GM18867 (cell line): ENCODE measurements around the gene CELF4.

Source experiments
- ATAC-seq: cut with Tn5 transposase; IDR thresholded peaks from one replicate; pipeline ENCODE4 v1.9.1; 2021; ENCODE audit warnings: mild to moderate bottlenecking, moderate library complexity; ENCODE audit not compliant: unreplicated experiment

Gene CELF4

DNA sequence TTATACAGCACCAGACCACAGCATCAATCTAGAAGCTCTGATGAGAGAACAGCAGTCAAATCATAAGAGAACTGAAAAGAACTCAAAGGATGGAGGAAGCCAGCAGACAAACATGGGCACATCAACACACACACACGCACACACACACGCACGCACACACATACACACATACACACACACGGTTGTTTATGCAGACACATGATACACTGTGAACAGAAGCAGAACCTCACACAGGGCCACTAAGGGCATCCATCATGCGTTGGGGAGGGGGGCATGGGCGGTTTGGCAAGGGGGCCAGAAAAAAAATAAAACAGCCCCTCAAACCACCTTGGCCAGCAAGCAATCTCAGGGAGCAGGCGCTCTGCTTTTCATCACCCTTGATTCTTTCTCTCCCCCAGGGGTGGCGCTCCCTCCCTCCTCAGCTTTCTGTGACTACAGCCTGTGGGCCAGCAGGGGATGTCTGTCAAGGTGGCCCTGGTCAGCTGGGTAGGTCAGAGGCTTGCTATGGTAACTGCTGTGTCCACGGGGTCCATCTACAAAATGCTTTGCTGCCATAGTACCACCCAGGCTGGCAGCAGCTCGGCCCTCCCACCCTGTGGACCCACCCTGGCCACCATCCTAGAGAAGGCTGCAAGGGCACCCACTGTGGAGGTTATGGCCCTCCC lies 318.0 kb downstream of the CELF4 start:
- no peak for ATAC-seq

DNA sequence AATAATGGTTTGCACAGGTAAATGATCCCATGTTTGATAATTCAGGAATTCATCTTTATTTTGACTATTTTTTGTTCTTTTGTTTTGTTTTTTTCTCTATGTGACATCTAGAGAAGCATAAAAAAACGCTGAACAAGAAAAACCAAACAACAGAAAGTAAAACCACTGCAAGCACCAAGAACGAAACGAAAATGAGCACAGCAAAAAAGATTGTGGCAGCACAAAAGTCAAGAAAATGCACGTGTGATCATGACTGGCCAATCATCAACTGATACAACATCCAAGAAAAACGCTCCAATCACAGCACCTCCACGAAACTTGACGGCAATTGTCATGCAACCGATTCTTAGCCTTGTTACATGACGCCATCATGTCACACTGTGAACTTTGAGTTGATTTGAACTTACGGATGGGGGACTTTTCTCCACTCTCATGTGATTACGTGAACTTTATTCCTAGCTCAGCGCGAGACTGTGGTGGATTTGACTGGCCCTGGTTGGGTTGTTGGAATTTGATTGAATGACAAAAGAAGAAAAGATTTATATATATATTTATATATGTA lies 318.7 kb downstream of the CELF4 start:
- ATAC-seq: peak; percentile 52

DNA sequence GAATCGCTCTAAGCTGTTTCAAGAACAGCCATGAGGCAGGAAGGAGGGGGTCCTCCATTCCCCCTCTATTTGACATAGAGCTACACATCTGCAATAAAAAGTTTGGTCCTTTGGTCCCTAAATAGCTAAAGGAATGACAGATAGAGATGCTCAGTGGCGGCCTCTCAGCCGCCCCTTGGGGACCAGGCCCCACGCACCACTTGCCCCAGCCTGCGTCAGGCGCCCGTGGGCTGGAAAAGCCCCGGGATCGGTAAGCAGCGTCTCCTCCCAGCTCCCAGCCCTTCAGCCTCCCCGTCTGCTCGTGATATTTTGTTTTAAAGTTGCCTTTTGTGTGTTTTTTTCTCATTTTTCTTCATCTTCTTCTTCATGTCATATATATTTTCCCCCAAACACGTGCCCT lies 321.0 kb downstream of the CELF4 start:
- no peak for ATAC-seq

- ATAC-seq: no peak
Observed at GRCh38 chr18:37243741-37244140, 321.9 kb downstream of the CELF4 start.

GRCh38 chr18:37242826-37243560 lies 322.6 kb downstream of the CELF4 start:
- ATAC-seq: no peak

- ATAC-seq: no peak
Observed at GRCh38 chr18:37242091-37242490, 323.5 kb downstream of the CELF4 start.

- ATAC-seq: no peak
Observed at GRCh38 chr18:37238282-37239108, 327.1 kb downstream of the CELF4 start.

DNA sequence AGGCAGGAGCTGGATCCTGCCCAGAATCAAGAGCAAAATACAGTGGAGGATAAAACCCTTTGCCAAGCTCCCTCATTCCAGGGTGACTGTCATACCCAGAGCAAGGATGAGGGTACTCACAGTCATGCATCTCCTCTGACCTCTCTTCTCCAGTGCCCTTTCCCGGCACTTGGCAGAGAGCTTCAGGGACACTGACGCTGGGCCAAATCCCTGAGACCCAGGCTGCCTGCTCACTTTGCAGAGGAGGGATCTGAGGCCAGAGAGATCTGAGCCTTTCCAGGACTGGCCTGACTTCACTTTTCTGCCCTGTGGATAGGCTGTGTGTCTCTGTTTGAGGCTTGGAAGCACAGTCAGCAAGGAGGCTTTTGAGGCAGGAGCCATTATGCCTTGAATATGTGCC lies 330.0 kb downstream of the CELF4 start:
- no peak for ATAC-seq

DNA sequence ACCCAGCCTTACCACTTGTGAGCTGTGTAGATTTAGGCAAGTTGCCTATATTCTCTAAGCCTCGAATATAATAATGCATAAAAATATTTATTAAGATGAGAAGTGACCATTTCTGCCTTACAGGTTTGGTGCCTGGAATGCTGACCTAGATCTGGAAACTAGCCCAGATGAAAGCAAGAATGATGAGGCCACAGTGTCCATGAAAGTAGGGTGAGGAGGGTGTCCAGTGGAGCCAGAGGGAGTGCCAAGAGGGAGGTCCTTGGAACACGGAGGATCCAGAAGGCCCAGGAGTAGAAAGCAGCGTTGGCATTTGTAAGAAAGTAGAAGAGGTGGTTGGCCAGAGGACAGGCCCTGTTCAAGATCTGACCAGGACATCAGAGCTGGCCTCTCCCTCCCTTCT lies 334.3 kb downstream of the CELF4 start:
- no peak for ATAC-seq

DNA sequence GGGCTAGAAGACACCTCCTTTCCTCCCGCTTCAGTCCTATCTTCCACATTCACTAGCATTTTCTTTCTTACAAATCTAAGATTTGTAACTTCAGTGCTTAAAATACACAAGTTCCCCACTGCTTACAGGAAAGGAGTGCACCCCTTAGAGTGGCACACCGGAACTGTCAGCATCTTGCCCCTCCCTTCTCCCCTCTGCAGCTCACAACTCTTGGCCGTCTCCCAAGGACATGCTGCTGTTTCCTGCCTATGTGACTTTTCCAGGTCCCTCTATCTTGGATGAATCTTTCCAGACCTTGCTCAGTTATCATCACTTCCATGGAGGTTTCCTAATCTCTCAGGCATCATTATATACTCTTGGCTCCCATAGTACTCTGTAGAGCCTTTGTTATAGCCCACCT lies 334.8 kb downstream of the CELF4 start:
- no peak for ATAC-seq

DNA sequence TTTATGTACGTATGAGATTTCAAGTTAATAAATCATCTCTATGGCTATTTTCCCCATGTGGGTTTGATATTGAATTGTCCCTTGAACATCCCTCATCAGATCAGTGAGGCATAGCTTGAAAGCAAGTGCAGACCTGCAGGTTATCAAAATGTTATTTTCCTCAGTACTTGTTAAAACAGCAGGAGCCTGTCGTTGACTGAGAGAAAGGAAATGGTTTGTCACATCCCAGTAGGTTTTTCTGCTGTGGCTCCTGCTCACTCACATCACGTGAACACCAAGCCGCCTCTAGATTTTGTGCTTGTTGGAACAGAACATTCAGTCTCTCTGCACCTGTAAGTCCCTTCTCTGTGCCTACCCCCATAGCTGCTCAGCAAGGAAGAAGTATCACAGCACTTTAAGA lies 340.3 kb downstream of the CELF4 start:
- ATAC-seq: no peak

DNA sequence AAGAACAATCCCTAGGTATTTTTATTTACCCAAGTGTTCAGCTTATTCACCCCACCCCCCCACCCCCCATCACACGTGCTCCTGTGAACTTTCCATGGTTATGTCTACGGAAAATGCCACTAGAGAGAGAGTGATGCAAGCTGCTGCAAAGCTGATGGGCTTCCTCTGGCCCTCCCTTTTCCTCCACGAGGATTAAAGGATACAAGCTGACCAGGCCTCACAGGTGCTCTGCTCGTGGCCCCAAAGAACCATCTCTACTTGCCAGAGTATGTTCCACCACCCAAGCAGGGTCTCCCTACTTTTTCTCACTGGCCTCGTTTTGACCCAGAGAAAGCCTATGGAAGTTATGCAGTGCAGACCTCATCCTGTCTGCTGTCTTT lies 342.6 kb downstream of the CELF4 start:
- no peak for ATAC-seq

DNA sequence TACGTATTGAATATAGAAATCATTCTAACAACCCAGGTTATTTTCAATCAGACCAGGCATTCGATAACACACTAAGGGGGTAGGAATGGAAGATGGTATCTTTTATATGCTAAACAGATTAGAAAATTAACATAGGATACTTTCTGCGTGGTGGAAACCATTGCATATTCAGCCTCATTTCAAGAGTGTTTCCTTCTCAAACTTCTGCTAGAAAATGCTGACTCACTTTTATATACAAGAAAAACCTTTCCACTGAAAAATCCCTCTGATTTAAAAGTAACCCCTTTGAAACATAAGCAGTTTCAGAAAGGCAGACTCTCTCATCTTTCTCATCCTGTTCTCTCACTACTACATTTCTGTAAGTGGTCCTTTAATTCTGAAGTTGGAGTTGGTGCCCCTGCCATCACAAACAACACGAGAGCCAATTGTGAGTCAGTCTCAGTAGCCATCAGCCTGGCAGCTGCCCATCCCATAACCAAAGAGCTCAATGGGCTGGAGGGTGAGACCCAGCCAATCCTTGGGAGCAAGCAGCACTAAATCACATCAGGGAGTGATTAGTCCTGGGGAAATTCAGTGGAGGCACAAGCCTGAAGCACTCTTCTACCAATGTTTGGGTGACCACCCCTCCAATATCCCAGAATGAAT lies 343.1 kb downstream of the CELF4 start:
- ATAC-seq: no peak

GRCh38 chr18:37219257-37219656 lies 346.3 kb downstream of the CELF4 start:
- ATAC-seq: no peak

DNA sequence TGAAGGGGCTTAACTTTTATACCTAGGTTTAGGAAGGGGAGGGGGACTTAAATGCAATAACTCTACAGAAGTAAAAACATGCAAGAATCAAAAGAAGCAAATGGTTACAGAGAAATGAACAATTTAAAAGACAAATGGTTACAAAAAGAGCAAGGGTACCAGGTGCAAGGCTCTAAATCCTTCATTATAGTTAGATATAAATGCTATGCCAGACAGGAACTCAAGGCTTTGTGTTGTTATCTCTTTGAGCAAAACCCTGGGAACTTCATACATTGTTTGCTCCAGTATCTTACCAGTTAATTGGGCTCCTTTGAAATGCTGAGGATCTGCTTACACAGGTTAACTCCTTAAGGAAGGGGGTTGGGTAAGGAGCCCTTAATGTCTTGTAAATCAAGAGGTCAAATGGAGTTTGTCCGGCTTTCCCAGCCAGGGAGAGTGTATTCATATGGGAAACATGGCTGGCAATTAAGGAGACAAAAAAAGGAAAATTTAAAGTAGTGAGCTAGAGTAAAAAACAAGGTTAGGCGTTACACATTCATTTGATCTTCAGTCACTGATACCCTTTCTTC lies 347.5 kb downstream of the CELF4 start:
- ATAC-seq: no peak

GRCh38 chr18:37210781-37211180 lies 354.8 kb downstream of the CELF4 start:
- no peak for ATAC-seq

DNA sequence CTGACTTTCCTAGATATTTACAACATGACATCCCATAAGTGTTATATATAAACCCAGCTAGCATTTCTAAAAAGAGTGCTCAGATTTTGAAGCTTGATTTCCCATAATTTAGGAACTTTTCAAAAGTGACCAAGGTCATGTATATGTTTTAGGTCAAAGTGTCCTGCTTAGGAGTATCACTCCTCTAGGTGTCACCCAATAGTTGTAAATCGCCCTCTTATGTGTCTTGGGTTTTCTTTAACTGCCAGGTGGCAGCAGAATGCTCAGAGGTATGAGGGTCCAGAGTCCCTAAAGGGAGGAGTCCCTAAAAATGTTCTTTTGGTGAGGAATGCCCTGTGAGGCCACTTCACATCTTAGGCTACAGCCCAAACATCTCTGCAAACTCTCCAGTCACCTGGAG lies 358.3 kb downstream of the CELF4 start:
- ATAC-seq: no peak

- no peak for ATAC-seq
Observed at GRCh38 chr18:37199741-37200140, 365.9 kb downstream of the CELF4 start.
